Spleen (tissue), 11 donors: ENCODE data around the gene QSOX1. TPM values are rescaled to one million over a fixed set of nuclear protein-coding genes. Genes with fewer than 3 reads are reported as not detected.

Experiments used
- DNase-seq: peaks from one replicate; pipeline ENCODE4 v3.0.0-alpha.2; 2020
- H3K27ac ChIP-seq, 8 donors: fragments of 200-600 bp; sonication (generic) in 7 of 8; 1 replicate in 4 of 8; 2 replicates in 4 of 8; pipeline versions ENCODE4 v1.5.0 to v1.8.0; 2016 to 2021; ENCODE audit warnings: inconsistent platforms in 4 of 8, mild to moderate bottlenecking in 4 of 8, moderate library complexity in 1 of 8
- H3K27me3 ChIP-seq, 7 donors: fragments of 200-600 bp; sonication (generic) in 6 of 7; replicated peaks in 1 of 7; 1 replicate in 4 of 7; 2 replicates in 3 of 7; pipeline versions ENCODE4 v1.5.0 to v1.8.0; 2016 to 2021; ENCODE audit warnings: inconsistent platforms in 3 of 7, mild to moderate bottlenecking in 1 of 7
- H3K36me3 ChIP-seq, 6 donors: fragments of 200-600 bp; sonication (generic) in 5 of 6; 1 replicate in 4 of 6; 2 replicates in 2 of 6; pipeline versions ENCODE4 v1.5.0 to v1.8.0; 2016 to 2021; ENCODE audit warnings: inconsistent platforms in 2 of 6
- H3K4me1 ChIP-seq, 6 donors: fragments of 200-600 bp; sonication (generic) in 5 of 6; 1 replicate in 3 of 6; 2 replicates in 3 of 6; pipeline versions ENCODE4 v1.5.0 to v1.8.0; 2016 to 2021; ENCODE audit warnings: inconsistent platforms in 3 of 6
- H3K4me3 ChIP-seq, 8 donors: fragments of 200-600 bp; sonication (generic) in 7 of 8; 1 replicate in 4 of 8; 2 replicates in 4 of 8; pipeline versions ENCODE4 v1.5.0 to v1.8.0; 2016 to 2021; ENCODE audit warnings: inconsistent platforms in 4 of 8, mild to moderate bottlenecking in 4 of 8, moderate library complexity in 2 of 8
- H3K9me3 ChIP-seq, 8 donors: fragments of 200-600 bp; sonication (generic) in 7 of 8; 1 replicate in 4 of 8; 2 replicates in 4 of 8; pipeline versions ENCODE4 v1.5.0 to v1.8.0; 2016 to 2021; ENCODE audit warnings: inconsistent platforms in 4 of 8
- POLR2A ChIP-seq, 3 donors: fragments of 450-650 bp; IDR thresholded peaks; one replicate each; pipeline ENCODE4 v1.5.1; 2017; ENCODE audit warnings: antibody characterized with exemption in 3 of 3, mild to moderate bottlenecking in 1 of 3
- POLR2AphosphoS5 ChIP-seq, 3 donors: sonication (generic); formaldehyde crosslinking; IDR thresholded peaks; one replicate each; pipeline ENCODE4 v1.5.1; 2017; ENCODE audit warnings: antibody characterized with exemption in 3 of 3
- WGBS, 5 donors: extraction: QIAGEN DNeasy Blood & Tissue Kit in 3 of 5; methylation state at CpG; one replicate each; pipeline versions ENCODE4 v1.1.5 to v1.1.7; 2013 to 2018; 5-methylcytosine and 5-hydroxymethylcytosine counted together
- intact Hi-C: fragments of 100-400 bp; cut with DNase I; formaldehyde crosslinking; loops from one replicate; pipeline ENCODE4 v1.15.0; 2023; ENCODE audit warnings: low total_unique reads
- polyA plus RNA-seq, 3 donors: library from polyadenylated mRNA; stranded (reverse); fragments of 200-250 nt; gene quantifications; one replicate each; pipeline ENCODE4 v1.2.1, GENCODE V29; 2013
- total RNA-seq, 7 donors: library from RNA; depleted of rRNA in 3 of 7; stranded (reverse); fragments of >200 nt in 3 of 7; fragmentation: NEBNext Ultra II Directional in 4 of 7; extraction: Animal tissue kit (Norgen Biotek cat#: 25700) in 4 of 7; gene quantifications; one replicate each; pipeline versions ENCODE4 v1.1.0 to v1.2.1, GENCODE V29; 2016 to 2021
- TF ChIP-seq, protein P1 (sequence below), 11 experiments: fragments of 200-600 bp in 7 of 11; fragments of 450-650 bp in 4 of 11; sonication (generic) in 4 of 11; IDR thresholded peaks in 8 of 11; conservative IDR thresholded peaks in 3 of 11; 1 replicate in 7 of 11; 2 replicates in 4 of 11; pipeline versions ENCODE4 v1.4.0 to v1.8.0; 2016 to 2021; ENCODE audit warnings: antibody characterized with exemption in 11 of 11, inconsistent platforms in 4 of 11, mild to moderate bottlenecking in 1 of 11
- donor health status: healthy with polysubstance abuse.
- donor health status: DM: no; HTN: no; CAD: no; lungs with moderate emphysema.
- donor health status: DM: no; HTN: no; CAD: no.
- donor health status: Bipolar disorder and iron deficiency.
- donor health status: healthy.
- donor health status: DM: no; HTN: no; CAD: no.
- donor health status: DM: yes; HTN: yes; CAD: no.

QSOX1 gene
- total and polyA plus RNA-seq, 10 donors: 35.2 to 78.9 (median 56.5) TPM

DNA sequence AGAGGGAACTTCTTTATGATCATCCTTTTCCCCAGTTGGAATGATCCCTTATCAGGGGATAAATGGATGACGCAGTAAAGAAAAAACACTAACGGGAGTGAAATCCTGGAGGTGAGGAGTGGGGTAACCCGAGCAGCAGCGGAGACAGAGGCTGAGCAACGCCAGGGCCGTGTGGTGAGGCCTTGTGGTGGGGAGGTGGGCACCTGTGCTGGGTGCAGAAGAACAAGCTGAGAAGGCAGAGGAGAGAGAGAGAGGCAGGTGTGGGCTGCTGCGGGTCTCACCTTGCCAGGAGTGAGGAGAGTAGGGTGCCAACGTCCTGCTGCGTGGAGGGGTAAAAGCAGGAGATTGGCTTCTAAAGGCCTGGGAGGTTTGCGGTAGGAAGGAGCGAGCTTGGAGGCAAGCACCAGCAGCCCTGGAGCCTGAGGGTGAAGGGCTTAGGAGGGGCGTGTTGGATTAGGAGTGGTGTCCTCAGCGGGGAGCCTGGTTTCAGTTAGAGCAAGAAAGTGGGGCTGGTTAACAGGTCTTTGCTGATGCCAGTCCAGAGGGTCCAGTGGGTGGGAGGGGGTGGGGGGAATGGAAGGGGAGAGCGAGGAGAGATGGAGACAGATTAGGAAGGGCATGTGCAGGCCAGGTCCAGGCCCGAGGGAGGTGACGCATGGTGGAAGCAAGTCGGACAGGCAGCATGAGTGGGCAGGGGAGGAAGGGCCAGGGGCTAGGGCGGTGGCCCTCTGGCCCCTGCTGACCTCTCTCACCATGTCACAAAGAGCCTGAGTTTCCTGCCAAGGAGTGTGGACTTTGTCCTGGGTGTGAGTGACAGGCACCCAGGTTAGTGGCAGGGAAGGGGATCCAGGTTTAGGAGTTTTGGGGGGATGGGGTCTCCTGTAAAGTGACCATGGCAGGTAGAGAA lies 38.7 kb downstream of the QSOX1 start:
- peaks cover 0 to 40% (median 0%) of the 10 kb centered on the region in 6 donors for H3K4me1 ChIP-seq
- H3K36me3 ChIP-seq: peaks cover 0 to 100% (median 46%) of the 10 kb centered on the region in 6 donors
- no peak overlapping the region for H3K27ac ChIP-seq
- WGBS, 5 donors: 88 to 94% (median 93%) methylated on average over 18 of the region's 18 CpGs
- intact Hi-C loops: no loop called here
- no peaks in the 10 kb centered on the region for H3K9me3 ChIP-seq
- no peak for DNase-seq
- TF ChIP-seq POLR2AphosphoS5 (IDR thresholded peaks at IDR 0.05) (no peak), POLR2A (IDR thresholded peaks at IDR 0.05) (no peak)
- TF ChIP-seq, protein P1, sequence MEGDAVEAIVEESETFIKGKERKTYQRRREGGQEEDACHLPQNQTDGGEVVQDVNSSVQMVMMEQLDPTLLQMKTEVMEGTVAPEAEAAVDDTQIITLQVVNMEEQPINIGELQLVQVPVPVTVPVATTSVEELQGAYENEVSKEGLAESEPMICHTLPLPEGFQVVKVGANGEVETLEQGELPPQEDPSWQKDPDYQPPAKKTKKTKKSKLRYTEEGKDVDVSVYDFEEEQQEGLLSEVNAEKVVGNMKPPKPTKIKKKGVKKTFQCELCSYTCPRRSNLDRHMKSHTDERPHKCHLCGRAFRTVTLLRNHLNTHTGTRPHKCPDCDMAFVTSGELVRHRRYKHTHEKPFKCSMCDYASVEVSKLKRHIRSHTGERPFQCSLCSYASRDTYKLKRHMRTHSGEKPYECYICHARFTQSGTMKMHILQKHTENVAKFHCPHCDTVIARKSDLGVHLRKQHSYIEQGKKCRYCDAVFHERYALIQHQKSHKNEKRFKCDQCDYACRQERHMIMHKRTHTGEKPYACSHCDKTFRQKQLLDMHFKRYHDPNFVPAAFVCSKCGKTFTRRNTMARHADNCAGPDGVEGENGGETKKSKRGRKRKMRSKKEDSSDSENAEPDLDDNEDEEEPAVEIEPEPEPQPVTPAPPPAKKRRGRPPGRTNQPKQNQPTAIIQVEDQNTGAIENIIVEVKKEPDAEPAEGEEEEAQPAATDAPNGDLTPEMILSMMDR (IDR thresholded peaks at IDR 0.05 in 8 of 11, conservative IDR thresholded peaks at IDR 0.05 in 3 of 11): no peak
- no peaks in the 10 kb centered on the region for H3K27me3 ChIP-seq
- H3K4me3 ChIP-seq: no peak overlapping the region

DNA sequence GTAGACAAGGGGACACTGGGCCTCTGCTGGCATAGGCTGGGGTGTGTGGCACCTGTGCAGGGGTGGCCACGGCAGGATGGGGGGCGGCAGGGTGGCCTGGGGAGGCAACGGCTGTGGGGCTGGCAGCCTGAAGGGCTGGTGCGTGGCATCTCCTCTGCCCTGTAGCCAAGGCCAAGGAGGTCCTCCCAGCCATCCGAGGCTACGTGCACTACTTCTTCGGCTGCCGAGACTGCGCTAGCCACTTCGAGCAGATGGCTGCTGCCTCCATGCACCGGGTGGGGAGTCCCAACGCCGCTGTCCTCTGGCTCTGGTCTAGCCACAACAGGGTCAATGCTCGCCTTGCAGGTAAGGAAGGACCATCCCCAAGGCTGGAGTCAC lies 39.4 kb downstream of the QSOX1 start:
- Histone ChIP-seq H3K4me1 (peaks cover 0 to 34% (median 0%) of the 10 kb centered on the region in 6 donors), H3K27ac (no peak overlapping the region), H3K4me3 (no peak overlapping the region), H3K36me3 (peaks cover 0 to 100% (median 43%) of the 10 kb centered on the region in 6 donors), H3K9me3 (no peaks in the 10 kb centered on the region), H3K27me3 (no peaks in the 10 kb centered on the region)
- DNase-seq: no peak
- intact Hi-C loops: no loop called here
- WGBS, 5 donors: 92 to 98% (median 95%) methylated on average over 9 to 14 of the region's 14 CpGs
- TF ChIP-seq POLR2AphosphoS5 (IDR thresholded peaks at IDR 0.05) (no peak), POLR2A (IDR thresholded peaks at IDR 0.05) (no peak)
- TF ChIP-seq, protein P1 (IDR thresholded peaks at IDR 0.05 in 8 of 11, conservative IDR thresholded peaks at IDR 0.05 in 3 of 11): no peak

DNA sequence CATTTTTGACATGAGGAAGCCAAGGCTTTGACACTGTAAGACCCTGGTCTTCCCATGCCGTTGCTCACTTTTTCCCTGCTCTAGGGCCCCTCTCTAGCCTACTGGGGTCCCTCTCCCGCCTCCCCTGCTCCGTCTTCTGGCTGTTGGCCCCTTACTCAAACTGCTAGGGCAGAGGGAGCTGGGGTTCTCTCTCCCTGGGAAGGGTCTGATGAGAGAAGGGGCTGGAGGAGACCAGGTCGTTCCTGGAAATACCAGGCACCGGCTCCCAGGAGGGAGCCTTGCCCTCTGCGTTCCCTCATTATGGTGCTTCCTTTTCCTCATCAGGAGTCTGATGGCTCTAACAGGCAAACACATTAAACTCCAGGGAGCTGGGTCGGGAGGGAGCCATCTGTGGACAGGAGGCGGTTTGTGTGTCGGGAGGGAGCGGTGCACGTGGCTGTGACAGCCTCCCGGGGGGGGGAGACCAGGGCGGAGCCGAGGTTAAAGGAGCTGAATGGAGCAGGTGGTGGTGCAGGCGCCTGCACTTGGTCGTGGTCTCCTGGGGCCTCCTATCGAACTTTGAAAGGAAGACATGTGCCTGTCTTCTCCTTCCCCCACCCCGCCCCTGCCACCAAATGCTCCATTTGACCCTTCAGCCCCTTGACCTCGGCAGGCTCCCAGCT lies 40.0 kb downstream of the QSOX1 start:
- intact Hi-C loops: no loop called here
- 75 to 82% (median 82%) methylated on average over 19 of the region's 19 CpGs for WGBS, 5 donors
- no peaks in the 10 kb centered on the region for H3K27me3 ChIP-seq
- H3K4me1 ChIP-seq: peaks cover 0 to 29% (median 0%) of the 10 kb centered on the region in 6 donors
- no peak overlapping the region for H3K4me3 ChIP-seq
- H3K9me3 ChIP-seq: no peaks in the 10 kb centered on the region
- H3K36me3 ChIP-seq: peaks cover 0 to 100% (median 40%) of the 10 kb centered on the region in 6 donors
- no peak overlapping the region for H3K27ac ChIP-seq
- no peak for DNase-seq
- TF ChIP-seq, protein P1 (IDR thresholded peaks at IDR 0.05 in 8 of 11, conservative IDR thresholded peaks at IDR 0.05 in 3 of 11): no peak
- TF ChIP-seq POLR2A (IDR thresholded peaks at IDR 0.05) (no peak), POLR2AphosphoS5 (IDR thresholded peaks at IDR 0.05) (no peak)

DNA sequence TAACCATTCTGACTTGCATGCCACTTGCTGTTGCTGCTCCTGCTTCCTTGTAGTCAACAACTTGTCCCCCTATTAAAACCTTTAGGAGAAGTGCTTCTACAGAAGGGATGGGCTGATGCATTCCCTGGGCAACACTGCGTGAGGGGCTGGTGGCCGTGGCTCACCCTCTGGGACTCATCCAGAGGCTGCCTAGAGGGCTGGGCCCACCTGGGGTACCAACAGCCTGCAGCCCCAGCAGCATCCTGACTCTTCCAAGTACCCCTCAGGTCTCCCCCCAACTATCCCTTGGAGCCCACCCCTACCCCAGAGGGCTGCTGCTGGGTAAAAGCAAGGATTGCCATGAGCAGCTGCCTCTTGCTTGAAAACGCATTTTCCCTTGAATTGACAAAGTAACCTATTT lies 40.7 kb downstream of the QSOX1 start:
- Histone ChIP-seq H3K36me3 (peaks cover 0 to 100% (median 32%) of the 10 kb centered on the region in 6 donors), H3K4me3 (no peak overlapping the region), H3K27me3 (no peaks in the 10 kb centered on the region), H3K9me3 (no peaks in the 10 kb centered on the region), H3K4me1 (peaks cover 0 to 22% (median 0%) of the 10 kb centered on the region in 6 donors), H3K27ac (no peak overlapping the region)
- TF ChIP-seq, protein P1 (IDR thresholded peaks at IDR 0.05 in 8 of 11, conservative IDR thresholded peaks at IDR 0.05 in 3 of 11): no peak
- TF ChIP-seq POLR2AphosphoS5 (IDR thresholded peaks at IDR 0.05) (no peak), POLR2A (IDR thresholded peaks at IDR 0.05) (no peak)
- intact Hi-C loops: no loop called here
- DNase-seq: no peak
- WGBS, 5 donors: 96 to 100% (median 99%) methylated on average over 3 of the region's 3 CpGs
